Activated T-cell treated with anti-CD3 and anti-CD28 coated beads for 48 hours (primary cell): ENCODE results near the gene HPCAL1.

Source experiments
- DNase-seq: peaks from one replicate; pipeline ENCODE4 v3.0.0-alpha.2; 2020; ENCODE audit warnings: low read depth

The HPCAL1 gene

DNA sequence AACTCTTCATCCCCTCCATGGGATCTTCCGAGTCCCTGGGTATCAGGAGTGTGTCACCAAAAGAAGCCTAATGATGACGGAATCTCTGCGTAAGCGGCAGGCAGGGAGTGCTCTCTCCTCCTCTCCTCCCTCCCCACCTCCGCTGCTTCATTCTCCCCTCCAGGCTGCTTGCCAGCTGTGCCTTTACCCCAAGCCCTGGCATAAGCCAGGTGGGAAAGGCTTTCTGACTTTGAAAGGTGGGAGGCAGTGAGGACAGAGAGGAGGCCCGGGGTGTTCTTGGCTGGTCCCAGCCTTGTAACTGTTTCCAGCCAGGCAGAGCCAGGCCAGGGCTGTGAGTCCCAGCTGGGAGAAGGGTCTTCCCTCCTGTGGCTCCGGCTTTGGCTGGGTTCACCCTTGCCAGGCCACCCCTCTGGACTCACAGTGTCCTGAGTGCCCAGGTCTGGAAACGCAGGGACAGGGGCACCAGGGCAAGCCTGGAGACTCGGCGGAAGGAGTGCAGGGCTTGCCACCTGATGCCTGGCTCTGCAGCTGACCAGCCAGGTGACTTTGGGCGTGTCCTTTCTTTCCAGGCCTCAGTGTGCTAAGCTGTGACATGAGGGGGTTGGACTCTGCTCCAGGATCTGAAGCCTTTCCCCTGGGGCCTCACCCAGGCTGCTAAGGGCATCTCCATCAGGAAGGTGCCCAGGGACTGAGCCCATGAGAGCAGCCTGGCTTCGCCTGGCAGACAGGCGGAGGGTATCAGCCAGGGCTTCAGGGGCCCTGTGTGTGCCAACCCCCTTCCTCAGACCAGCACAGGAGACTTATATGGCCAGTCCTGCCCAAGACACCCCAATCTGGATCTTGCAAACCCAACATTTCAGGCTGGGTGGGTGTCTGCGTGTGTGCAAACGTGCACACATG is 32.7 kb upstream of the HPCAL1 start:
- no peak for DNase-seq

DNA sequence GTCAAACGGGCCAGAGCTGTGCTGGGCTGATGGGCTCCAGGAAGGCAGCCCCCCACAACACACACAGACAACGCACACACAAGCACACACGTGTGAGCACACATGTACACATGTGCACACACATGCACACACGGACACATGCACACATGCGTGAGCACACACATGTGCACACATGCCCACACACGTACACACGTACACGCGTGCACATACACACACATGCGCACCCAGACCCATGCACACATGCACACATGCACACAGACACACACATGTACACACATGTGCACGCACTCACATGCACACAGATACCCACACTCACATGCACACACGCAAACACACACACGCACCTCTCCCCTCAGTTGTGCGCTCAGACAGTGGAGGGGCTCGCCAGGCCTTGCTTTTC is 31.2 kb upstream of the HPCAL1 start:
- DNase-seq = no peak

DNA sequence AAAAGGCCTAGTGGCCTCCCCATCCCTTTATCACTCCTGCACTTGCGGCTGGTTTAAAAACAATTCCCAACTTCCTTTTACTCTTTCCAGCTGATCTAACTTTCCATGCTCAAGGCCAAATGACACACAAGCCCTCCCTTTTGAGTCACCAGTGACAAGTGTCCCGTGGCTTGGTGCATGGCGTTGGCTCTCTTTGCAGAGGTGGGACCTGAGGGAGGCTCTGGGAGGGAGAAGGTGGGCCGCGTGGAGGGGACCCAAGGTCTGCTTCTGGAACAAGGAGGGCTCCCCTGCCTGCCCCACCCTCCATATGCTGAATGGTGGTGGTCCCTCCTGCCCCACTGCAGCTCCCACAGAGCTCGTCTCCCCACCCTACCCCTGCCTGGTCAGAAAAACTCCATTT is 30.8 kb upstream of the HPCAL1 start:
- DNase-seq = no peak

DNA sequence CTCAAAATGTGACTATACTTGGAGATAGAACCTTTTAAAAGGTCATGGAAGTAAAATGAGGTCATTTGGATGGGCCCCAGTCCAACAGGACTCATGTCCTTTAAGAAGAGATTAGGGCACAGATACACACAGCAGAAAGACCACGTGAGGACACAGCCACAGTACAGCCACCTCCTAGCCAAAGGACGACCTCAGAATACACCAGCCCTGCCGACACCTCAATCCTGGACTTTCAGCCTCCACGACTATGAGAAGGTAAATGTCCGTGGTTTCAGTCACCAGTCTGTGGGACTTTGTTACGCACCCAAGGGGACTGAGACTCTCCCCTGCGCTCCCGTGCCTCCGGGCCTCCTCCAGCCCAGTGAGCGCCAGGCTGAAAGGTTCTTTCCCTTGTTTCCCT is 30.2 kb upstream of the HPCAL1 start:
- DNase-seq = no peak

DNA sequence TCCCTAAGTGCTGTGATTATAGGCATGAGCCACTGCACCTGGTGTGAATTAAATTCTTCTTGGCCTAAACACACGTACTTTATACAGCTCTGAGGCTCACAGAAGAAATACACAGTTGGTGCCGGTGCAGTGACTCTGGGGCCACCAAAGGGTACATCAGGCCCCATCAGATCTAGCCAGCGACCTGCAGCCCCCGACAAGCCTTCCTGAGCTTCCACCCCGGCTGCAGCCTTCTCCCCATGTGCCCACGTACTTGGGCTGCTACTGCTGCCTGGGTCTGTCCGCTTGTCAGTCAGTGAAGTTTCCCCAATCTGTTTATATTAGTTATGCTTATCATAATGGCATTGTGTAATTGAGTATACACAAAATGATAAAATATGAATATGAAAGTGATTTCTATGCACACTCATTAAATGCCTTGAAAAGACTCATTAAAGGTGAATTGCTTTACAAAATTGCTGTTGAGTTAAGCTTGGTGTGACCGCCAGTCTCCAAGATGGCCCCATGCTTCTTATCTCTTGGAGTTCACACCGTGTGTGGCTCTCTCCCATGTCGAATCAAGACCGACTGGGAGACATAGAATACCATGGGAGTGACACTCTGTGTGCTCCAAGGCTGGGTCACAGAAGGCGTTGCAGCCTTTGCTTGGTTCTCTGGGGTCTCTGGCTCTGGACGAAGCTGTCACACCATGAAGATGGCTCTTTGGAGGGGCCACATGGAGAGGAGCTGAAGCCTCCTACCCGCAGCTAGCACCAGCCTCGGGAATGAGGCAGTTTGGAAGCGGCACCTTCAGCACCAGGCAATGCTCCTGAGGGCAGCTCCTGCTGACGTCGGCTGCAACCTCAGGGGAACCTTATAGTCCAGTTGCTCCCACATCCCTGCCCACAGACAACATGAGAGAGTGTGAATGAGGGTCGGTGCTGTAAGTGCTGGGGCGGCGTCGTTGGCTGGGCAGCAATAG is 29.2 kb upstream of the HPCAL1 start:
- no peak for DNase-seq

DNA sequence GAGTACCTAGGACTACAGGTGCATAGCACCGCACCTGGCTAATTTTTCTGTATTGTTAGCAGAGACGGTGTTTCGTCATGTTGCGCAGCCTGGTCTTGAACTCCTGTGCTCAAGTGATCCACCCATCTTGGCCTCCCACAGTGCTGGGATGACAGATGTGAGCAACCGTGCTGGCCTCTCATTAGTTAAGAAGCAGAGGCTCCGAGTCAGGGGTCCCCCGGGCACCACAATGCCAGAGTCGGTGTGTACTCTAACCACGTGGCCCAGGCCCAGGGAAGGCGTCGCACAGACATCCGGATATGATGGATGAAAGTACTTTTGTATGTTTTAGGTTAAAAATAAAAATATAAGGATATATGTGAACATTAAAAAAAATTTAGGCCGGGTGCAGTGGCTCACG is 28.3 kb upstream of the HPCAL1 start:
- no peak for DNase-seq

DNA sequence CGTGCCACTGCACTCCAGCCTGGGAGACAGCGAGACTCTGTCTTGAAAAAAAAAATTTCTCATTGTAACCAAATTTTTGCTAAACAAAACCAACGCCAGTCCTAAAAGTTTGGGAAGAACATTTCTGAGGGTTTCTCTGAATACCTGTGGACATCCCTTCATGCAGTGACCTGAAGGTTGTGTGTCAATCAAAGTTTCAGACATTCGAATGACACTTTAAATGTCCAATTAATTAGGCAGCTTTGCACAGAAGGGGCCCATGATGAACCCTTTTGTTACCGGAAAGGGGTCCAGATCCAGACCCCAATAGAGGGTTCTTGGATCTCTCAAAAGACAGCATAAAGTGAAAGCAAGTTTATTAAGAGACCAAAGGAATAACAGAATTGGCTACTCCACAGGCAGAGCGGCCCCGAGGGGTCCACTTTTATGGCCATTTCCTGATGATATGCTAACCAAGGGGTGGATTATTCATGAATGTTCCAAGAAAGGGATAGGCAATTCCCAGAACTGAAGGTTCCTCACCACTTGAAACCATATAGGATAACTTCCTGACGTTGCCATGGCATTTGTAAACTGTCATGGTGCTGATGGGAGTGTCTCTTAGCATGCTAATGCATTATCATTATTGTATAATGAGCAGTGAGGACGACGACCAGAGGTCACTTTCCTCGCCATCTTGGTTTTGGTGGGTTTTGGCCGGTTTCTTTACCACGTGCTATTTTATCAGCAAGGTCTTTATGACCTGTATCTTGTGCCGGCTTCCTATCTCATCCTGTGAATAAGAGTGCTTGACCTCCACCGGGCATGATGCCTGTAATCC is 27.5 kb upstream of the HPCAL1 start:
- DNase-seq = no peak

DNA sequence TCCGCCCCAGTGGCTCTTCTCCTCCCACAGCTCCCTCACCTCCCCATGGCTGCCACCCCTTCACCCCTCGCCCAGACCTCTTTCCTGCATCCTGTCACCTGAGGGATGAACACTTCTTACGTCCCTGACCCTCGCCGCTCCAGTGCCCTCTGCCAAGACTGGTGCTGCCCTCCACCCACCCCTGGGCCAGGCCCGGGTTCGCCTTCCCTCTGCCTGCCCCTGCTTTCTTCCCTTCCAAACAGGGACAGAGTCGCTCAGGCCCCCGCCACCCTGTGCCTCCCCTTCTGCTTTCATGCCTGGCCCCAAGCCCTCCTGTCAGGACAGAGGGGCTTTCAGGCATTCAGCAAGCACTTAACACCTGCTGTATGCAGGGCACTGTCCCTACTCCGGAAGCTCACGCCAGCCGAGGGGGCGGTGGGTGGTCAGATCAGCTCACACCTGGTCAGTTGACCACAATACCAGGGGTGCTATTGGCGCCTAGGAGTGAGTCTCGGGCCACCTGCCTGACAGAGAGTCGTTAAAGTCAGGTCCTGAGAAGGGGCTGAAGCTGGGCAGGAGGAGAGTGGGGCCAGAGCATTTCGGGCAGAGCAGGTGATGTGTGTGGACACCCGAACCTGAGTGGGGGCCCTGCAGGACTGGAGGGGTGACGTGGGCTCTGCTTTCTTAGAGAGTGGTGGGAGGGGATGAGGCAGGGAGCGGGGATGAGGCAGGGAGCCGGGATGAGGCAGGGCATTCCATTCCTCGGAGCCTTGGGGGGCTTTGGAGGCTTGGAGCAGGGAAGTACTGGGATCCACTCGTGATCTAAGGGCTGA is 26.0 kb upstream of the HPCAL1 start:
- DNase-seq = no peak

DNA sequence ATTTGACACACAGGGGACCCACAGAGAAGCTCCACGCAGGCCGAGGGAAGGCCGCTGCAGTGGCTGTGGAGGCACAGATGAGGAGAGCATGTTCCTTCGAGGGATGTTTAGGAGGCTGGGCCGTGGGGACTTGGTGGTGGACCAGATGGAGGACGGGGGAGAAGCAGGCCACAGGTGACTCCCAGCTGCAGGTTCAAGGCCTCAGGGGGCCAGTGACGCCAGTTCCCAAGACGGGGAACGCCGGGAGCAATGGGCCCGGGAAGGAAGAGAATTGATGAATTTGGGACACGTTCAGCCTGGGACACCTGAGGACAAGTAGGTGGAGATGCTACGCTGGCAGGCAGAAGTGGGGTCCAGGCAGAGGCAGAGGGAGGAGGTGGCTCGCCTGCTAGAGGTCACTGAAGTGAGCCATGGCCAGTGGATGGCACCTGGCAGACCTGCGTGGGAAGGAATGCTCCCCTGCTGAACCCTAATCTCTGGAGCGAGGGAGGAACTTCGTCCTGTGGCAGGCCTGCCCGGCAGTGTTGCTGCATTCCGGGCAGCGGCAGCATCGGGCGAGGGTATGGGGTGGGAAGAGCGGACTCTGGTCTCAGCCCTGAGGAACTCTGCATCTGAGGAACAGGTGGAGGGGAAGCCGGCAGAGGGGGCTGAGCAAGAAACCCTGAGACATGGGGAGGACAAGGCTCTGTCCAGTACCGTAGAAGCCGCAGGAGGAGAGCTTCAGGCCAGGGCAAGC is 25.2 kb upstream of the HPCAL1 start:
- DNase-seq = no peak

DNA sequence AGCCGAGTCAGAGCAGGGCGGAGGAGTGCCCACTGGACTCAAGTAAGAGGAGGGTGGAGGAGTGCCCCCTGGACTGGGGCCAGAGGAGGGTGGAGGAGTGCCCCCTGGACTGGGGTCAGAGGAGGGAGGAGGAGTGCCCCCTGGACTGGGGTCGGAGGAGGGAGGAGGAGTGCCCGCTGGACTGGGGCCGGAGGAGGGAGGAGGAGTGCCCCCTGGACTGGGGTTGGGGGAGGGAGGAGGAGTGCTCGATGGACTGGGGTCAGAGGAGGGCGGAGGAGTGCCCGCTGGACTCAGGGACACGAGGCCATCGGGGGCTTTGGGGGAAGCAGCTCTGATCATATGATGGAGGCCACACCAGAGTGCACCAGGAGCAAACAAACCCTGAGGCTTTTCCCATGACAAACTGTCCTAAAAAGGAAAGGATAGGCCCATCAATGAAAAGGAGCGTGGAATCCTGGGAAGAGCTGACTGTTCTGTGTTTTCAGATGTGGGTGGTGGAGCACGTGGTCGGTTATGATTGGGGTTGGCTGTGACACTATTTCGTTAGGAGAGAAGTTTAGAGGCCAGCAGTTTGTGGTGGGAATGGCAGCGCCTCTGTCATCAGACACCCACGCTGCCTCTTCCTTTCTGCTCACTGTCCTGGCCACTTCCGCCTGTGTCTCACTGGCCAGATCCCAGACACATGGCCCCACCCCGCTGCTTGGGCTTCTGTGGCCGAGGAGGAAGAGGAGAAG is 24.5 kb upstream of the HPCAL1 start:
- peak; percentile 25 for DNase-seq

DNA sequence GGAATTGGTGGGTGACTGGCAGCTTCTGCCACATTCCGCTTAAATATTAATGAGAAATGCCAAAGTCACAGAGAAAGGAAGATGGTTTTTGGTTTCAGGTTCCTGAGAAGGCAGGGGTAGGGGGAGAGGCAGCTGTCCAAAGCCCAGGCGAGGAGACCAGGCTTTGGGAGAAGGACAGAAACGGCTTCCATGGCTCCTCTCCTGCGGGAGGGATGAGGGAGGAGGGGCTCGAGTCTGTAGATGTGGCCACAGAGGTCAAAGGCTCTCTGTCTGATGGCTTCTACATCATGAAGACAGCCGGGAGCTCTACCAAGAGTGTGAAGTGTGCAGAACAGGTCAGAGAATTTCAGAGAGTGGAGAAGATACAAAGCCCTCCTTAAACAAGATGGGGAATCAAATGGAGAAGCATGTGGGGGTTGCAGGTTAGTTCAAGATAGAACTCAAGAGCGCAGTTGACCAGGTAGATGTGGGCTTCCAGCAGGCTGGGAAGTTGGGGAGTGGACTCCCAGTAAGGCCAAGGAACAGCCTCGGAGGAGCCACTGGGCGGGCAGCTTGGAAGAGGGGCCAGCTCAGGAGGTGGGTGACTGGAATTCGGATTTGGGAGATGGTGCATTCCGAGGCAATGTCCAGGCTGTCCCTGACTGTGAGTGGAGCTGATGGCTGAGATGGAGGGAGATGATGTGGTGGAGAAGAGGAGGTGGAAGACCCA is 23.8 kb upstream of the HPCAL1 start:
- no peak for DNase-seq

DNA sequence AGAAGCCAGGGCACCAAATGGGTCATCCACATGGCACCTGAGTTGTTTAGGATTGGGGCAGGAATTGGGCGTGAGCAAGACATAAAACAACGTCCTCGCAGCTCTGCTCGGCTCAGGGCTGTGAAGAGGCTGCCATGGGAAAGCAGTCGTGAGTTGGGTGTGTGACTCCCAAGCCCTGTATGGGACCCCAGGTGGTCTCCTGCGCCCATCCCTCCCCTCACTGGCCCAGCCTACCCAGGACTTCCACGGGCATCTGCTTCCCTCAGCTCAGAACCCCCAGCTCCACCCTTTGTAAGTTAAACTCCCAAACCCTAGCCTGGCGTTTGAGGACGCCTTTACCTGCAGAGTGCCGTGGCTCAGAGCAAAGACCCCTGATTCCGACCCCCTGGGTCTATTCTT is 23.2 kb upstream of the HPCAL1 start:
- no peak for DNase-seq

DNA sequence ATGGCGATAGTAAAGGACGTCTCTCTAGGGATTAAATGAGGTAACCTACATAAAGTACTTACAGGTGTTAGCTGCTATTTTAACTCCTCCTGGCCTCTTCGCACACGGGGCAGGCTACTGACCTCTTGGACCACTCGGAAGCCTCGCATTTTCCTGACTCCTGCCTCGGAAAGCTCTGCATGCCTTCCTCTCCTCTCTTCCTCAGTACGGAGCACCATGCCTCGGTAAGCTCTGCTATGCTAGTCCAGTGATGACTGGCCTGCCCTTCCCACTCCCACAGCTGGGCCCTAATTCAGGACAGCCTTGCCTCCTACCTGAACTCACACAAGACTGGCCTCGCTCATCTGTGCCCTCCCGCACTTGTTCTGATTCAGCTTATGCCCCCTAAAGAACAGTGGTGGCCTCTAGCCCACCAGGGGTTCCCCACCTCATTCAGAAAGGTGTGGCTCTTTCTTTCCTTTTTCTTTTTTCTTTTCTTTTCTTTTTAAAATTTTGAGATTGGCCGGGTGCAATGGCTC is 22.7 kb upstream of the HPCAL1 start:
- no peak for DNase-seq

DNA sequence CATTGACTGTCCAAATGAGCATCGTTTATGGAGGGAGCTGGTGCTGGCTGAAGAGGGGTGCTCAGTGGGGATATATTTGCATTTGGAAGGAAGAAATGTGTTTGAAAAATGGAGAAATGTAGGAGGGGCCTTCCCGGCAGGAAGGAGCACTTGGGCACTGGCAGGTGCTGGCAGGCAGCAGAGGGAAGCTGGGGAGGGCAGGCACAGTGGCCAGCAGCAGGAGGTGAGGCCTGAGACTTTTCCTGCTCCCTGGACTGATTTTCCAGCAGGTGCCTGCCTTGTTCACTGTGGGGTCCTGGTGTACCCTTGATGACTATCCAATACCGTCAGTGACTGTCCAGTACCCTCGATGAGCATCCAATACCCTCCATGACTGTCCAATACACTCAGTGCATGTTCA is 20.8 kb upstream of the HPCAL1 start:
- no peak for DNase-seq

DNA sequence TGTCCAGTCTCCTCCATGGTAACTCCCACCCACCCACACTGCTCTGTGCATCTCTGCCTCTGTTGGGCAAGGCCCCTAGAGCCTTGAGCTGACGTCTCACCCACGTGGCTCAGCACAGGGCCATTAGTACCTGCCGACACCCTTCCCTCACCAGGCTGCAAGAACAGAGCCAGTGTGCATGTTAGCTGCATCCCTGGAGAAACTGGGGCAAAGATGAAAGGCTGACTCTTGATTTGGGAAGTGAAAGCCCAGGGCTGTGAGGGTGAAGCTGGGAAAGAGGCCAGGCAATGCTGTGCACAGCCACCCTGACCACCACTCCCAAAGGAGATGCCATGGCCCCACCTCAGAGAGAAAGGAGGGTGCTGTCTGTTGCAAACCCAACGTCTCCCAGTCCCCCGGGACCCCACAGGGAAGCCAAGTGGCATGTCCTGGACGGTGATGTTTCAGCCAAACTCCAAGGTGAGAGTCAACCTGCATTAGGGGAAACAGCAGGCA is 20.0 kb upstream of the HPCAL1 start:
- DNase-seq = no peak

DNA sequence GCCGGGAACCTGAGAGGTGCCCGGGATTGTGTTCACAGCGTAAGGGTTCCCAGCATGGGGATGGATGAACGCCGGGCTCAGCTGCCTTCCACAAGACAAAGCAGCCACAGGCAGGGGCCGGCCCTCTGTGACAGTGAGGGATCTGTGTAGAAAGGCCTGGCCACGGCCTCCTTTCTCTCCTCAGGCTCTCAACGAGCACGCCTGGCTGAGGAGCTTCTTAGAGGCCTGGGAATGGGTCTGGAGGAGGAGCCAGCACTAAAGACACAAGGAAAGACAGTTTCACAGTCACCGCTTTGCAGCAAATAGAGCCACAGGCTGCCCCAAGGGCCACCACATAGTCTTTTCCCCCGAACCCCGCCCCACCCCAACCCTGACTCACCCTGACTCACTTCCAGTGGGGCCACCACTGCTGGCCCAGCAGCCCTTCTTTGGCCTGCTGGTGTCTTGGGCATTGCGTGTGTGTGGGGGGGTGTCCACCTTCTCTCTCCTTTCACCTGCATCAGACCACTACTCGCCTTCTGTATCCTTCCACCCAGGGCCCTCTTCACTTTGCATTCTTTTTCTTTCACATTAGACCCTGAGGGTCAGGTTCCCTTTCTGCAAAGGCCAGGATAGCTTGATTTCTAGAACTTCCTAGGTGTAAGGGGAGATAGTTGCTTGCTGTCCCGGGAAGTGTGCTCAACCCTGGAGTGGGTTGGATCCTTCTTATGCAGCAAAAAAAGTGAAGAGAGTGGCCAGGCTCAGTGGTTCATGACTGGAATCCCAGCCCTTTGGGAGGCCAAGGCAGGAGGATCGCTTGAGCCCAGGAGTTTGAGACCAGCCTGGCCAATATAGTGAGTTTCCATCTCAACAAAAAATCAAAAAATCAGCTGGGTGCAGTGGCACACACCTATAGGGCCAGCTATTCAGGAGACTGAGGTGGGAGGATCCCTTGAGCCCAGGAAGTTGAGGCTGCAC is 19.3 kb upstream of the HPCAL1 start:
- no peak for DNase-seq

DNA sequence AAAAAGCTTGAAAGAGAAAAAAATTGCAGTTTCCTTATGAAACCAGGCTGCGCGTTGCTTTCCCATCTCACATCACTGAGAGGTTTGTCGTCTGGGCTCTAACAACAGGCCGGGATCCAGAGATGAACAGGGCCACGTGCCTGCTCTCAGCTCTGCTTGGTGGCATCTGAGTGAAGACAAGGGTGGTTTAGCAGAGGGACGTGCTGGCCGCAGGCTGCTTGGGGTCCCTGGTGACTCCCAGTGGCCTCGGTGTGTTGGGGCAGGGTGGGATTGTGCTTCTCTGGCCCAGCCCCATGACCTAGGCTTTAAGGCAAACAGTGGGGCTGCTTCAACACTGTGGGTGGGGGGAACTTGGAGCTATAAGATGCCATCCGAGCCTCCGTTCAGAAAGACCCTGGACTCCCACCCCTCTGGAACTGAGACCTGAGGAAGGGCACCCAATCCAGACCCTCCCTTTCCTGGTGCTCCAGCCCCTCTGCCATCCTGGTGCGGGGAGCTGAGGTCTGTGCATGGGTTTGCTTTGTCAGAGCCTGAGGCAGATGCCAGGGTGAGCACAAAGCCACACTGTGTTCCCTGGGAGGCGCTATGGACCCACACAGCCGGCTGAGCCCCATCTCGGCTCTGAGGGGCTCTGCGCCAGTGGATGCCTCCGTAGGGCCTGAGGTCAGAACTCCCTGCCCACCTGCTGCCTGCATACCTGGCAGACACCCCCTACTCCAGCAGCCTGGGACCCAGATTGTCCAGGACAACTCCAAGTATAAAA is 18.4 kb upstream of the HPCAL1 start:
- DNase-seq = no peak
